ENCODE data around the gene SIX1.

The SIX1 gene

GRCh38 chr14:60648934-60649874 lies at the start of gene SIX1:
TSS of gene SIX1 (minus strand) at chr14:60649477. CDS start at chr14:60649189, 288 bp downstream.
- peak; percentile 76 to 77 for DNase-seq (ENCODE audit: low read depth in 2 of 2)

GRCh38 chr14:60695327-60695726 lies 46.0 kb upstream of the SIX1 start:
- no peak for DNase-seq (ENCODE audit: low read depth in 2 of 2)

GRCh38 chr14:60691383-60692113 lies 42.3 kb upstream of the SIX1 start:
- DNase-seq (ENCODE audit: low read depth in 2 of 2): no peak

GRCh38 chr14:60686865-60687264 lies 37.6 kb upstream of the SIX1 start:
- DNase-seq (ENCODE audit: low read depth in 2 of 2): no peak

GRCh38 chr14:60684203-60684602 lies 34.9 kb upstream of the SIX1 start:
- no peak for DNase-seq (ENCODE audit: low read depth in 2 of 2)

GRCh38 chr14:60681271-60681670 lies 32.0 kb upstream of the SIX1 start:
- DNase-seq (ENCODE audit: low read depth in 2 of 2): peak; percentile 21 to 26

GRCh38 chr14:60680511-60680910 lies 31.2 kb upstream of the SIX1 start:
- no peak for DNase-seq (ENCODE audit: low read depth in 2 of 2)

GRCh38 chr14:60679566-60680258 lies 30.4 kb upstream of the SIX1 start:
- no peak for DNase-seq (ENCODE audit: low read depth in 2 of 2)

- peak in 1 of 2 experiments; percentile 56 for DNase-seq (ENCODE audit: low read depth in 2 of 2)
Measured at GRCh38 chr14:60677701-60678100, 28.4 kb upstream of the SIX1 start.

GRCh38 chr14:60670989-60671388 lies 21.7 kb upstream of the SIX1 start:
- no peak for DNase-seq (ENCODE audit: low read depth in 2 of 2)

- no peak for DNase-seq (ENCODE audit: low read depth in 2 of 2)
Measured at GRCh38 chr14:60668431-60669112, 19.3 kb upstream of the SIX1 start.

GRCh38 chr14:60665177-60665550 lies 15.9 kb upstream of the SIX1 start:
- no peak for DNase-seq (ENCODE audit: low read depth in 2 of 2)

GRCh38 chr14:60662982-60663381 lies 13.7 kb upstream of the SIX1 start:
- DNase-seq (ENCODE audit: low read depth in 2 of 2): no peak

- no peak for DNase-seq (ENCODE audit: low read depth in 2 of 2)
Measured at GRCh38 chr14:60661721-60662120, 12.4 kb upstream of the SIX1 start.

- no peak for DNase-seq (ENCODE audit: low read depth in 2 of 2)
Measured at GRCh38 chr14:60658909-60659585, 9.8 kb upstream of the SIX1 start.

- DNase-seq (ENCODE audit: low read depth in 2 of 2): no peak
Measured at GRCh38 chr14:60658211-60658690, 9.0 kb upstream of the SIX1 start.

GRCh38 chr14:60657456-60658210 lies 8.4 kb upstream of the SIX1 start:
- DNase-seq (ENCODE audit: low read depth in 2 of 2): no peak

GRCh38 chr14:60656686-60657455 lies 7.6 kb upstream of the SIX1 start:
- DNase-seq (ENCODE audit: low read depth in 2 of 2): no peak

GRCh38 chr14:60655898-60656685 lies 6.8 kb upstream of the SIX1 start:
- DNase-seq (ENCODE audit: low read depth in 2 of 2): no peak

All from fibroblast of skin of left biceps (primary cell).